NCI-H187 treated with DMSO at 0.1 percent for 48 hours (cell line): ENCODE results near the gene SLC12A9.
"Not testable (repeated sequence)": the region's sequence is repeated elsewhere in the genome, so short reads cannot be mapped to it uniquely, and the experiment has no call there.

Experiments
- DNase-seq: peaks from one replicate; lab custom pipeline; 2025; lab: John Stamatoyannopoulos, UW

The SLC12A9 gene

DNA sequence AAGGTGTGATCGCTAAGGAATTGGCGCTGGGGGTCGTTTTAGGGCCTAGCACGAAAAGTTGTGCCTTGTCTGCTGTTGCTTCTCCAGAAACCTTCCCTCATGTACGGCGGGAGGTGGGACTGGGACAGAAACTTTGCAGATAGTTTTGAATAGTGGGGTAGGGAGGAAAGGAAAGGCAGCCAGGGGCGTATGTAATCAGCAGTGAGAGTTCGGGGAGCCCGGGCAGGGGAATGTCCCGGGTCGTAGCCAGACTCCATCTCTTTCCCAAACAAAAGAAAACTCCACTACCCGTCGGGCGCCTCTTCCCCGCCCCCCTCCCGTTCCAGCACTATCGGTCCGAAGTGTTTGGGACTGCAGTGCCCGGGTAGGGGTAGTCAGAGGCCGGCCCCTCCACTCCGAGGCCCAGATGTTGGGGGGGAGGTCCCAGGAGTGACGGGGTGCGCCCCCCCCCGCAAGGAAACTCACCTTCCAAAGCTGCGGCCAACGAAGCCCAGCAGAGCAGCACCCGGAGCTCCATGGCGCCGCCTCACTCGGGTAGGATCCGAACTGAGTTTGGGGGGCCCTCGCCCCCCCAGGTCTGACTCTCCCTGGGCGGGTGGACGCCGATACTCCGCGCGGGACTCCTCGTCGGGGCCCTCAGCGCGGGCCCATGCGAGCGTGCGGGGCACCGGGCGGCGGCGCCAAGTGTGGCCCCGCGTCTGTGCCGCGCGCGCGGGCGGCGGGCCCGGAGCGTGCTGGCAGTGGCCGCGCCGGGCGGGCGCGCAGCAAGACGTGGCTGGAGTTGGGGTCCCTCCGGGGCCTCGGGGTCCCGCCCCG, 25.8 kb upstream of the SLC12A9 start:
- no peak for DNase-seq

GRCh38 chr7:100827330-100828226, 24.9 kb upstream of the SLC12A9 start, which contains the start of gene EPHB4:
Gene EPHB4 (minus strand): TSS chr7:100827523. CDS start chr7:100827030, 493 bp downstream.
- no peak for DNase-seq

DNA sequence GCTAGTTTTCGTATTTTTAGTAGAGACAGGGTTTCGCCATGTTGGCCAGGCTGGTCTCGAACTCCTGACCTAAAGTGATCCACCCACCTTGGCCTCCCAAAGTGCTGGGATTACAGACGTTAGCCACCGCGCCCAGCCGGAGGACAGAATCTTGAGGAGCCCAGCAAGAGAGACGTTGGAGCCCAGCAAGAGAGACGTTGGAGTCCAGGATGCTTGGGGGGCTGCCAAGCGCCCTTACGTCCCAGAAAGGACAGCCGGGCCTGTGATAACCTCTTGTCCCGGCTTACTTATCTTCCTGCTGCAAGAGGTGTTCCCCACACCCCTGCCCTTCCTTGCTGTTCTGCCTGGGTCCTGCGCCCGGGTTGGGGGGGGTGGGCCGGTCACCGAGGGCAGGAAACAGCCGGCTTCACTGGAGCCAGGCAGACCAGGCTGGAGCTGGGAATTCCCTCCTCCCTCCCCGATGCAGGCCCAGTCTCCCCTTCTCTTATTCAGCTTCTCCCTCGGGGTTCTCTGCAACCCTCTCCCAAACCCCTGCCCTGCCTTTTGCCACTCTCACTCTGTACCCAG, 23.3 kb upstream of the SLC12A9 start:
- no peak for DNase-seq

DNA sequence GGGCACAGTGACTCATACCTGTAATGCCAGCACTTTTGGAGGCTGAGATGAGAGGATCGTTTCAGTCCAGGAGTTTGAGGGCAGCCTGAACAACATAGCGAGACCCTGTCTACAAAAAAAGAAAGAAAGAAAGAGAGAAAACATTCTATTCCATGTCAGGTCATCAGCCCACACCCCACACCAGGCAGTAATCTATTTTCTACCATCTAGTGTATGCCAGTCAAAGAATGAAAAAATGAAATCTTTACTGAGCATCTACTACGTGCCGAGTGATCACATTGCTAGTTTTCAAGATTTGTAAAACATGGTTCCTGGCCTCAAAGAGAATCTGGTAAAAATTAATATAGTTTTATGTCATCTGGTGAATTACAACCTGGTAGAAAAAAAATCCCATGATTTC, 22.1 kb upstream of the SLC12A9 start:
- DNase-seq, result no peak

GRCh38 chr7:100832281-100832633, 20.3 kb upstream of the SLC12A9 start:
- no peak for DNase-seq

- no peak for DNase-seq
Observed at GRCh38 chr7:100835903-100836811, 16.4 kb upstream of the SLC12A9 start.

DNA sequence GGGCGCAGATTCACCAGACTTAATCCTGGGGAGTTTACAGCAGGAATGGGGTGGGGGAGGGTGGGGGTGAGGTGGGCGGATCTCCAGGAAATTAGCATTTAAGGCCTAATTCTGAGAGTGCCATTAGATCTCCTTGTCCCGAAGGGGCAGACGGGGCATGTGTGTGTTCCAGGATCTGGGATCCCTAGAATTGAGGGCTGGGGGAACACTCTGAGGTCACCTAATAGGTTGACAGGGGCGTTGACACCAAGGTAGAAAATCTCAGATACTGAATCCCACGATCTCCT, 15.8 kb upstream of the SLC12A9 start:
- no peak for DNase-seq

- DNase-seq, result peak; percentile 79
Observed at GRCh38 chr7:100837099-100837836, 15.2 kb upstream of the SLC12A9 start.

DNA sequence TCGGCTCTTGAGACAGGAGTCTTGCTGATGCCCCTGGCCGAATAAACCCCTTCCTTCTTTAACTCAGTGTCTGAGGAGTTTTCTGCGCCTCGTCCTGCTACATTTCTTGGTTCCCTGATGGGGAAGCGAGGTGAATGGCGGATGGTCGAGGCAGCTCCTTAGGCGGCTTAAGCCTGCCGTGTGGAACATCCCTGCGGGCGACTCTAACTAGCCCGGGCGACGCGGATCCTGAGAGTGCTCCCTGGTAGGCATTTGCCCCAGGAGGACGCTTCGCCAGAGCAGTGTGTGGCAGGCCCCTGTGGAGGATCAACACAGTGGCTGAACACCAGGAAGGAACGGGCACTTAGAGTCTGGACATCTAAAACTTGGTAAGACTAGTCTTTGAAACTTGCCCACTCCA, 13.2 kb upstream of the SLC12A9 start:
- DNase-seq, result no peak

- no peak for DNase-seq
Observed at GRCh38 chr7:100840470-100841100, 11.9 kb upstream of the SLC12A9 start.

GRCh38 chr7:100847360-100847759, 5.2 kb upstream of the SLC12A9 start:
- DNase-seq, result no peak

- no peak for DNase-seq
Observed at GRCh38 chr7:100854146-100854895, 1.8 kb downstream of the SLC12A9 start.

- DNase-seq, result not testable (repeated sequence)
Observed at GRCh38 chr7:100854899-100855298, 2.4 kb downstream of the SLC12A9 start.

DNA sequence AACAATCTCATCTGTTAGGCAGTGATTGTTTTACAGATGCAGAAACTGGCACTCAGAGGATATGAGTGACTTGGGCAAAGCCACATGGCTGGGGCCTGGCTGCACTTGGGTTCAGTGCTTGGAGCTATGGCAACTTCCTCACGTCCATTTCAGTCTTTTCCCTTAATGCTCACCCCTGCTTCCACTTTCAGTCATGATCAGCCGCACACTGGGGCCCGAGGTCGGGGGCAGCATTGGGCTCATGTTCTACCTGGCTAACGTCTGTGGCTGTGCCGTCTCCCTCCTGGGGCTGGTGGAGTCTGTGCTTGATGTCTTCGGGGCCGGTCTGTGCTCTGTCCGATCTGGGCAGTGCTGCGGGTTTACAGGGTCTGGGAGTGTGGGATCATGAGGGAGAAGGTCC, 3.0 kb downstream of the SLC12A9 start:
- DNase-seq, result no peak

GRCh38 chr7:100856871-100857282, 4.4 kb downstream of the SLC12A9 start:
- no peak for DNase-seq

DNA sequence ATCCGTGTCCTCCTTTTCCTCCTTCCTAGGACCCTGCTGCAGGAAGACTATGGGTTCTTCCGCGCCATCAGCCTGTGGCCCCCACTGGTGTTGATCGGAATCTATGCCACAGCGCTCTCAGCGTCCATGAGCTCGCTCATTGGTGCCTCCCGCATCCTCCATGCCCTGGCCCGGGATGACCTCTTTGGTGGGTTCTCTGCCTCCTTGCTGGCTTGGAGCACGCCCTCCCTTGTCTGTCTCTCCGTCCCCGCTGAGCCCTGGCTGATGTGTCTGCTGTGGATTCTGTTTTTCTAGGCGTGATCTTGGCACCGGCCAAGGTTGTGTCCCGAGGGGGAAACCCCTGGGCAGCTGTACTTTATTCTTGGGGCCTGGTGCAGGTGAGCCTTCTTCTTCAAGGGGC, 7.3 kb downstream of the SLC12A9 start:
- no peak for DNase-seq

- DNase-seq, result no peak
Observed at GRCh38 chr7:100860702-100861615, 8.4 kb downstream of the SLC12A9 start.

DNA sequence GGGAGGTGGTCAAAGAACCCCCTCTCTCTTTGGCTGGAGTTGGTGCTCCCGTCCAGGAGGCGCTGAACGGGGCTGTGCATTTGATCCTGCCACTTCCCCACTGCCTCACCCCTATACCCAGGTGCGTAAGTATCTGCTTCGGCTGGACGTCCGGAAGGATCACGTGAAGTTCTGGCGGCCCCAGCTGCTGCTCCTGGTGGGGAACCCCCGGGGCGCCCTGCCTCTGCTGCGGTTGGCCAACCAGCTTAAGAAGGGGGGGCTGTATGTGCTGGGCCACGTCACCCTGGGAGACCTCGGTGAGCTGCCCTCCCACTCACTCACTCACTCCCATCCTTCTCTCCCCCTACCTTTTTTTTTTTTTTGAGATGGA, 9.1 kb downstream of the SLC12A9 start:
- no peak for DNase-seq

DNA sequence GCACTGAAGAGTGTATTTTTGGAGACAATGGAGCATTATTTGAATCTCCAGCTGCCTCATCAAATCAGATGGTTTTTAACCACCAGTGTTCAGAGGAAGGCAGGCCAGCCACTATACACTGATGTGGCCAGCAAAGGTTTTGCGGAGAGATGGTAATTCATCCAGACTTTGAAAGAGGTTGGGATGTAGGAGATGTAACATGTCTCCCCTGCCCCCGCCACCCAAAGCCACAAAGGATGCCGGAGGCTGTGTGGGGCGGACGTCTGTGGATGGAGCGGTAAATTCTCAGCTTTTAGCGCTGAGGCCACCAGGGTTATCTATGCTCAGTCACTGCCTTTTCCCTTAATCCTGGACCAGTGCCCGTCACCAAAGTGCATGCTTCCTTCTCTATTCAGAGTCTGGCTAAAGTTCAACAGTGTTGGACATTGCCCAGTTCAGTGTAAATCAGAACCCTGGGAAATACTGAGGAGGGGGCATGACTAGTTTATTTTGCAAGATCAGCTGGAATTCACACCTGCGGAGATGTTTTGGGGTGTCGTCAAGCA, 11.0 kb downstream of the SLC12A9 start:
- no peak for DNase-seq
